Loucy (cell line): Measurements from ENCODE around the gene IMP3.

Experiments
- H2AFZ ChIP-seq: fragments of 200-600 bp; sonication (generic); 2 replicates; pipeline ENCODE4 v1.6.0; 2016; ENCODE audit warnings: antibody characterized with exemption, mild to moderate bottlenecking, low read length, moderate library complexity
- H3F3A ChIP-seq: fragments of 200-600 bp; 2 replicates; pipeline ENCODE4 v1.6.0; 2016; ENCODE audit warnings: antibody characterized with exemption, low read depth, mild to moderate bottlenecking
- H3K27me3 ChIP-seq: fragments of 200-600 bp; sonication (generic); 2 replicates; pipeline ENCODE4 v1.6.1; 2014; ENCODE audit warnings: low read length, mild to moderate bottlenecking; ENCODE audit not compliant: insufficient read depth, poor library complexity, severe bottlenecking
- H3K36me3 ChIP-seq: fragments of 200-600 bp; sonication (generic); 2 replicates; pipeline ENCODE4 v1.6.1; 2016; ENCODE audit warnings: low read length; ENCODE audit not compliant: insufficient read depth
- H3K4me1 ChIP-seq: fragments of 200-600 bp; sonication (generic); 2 replicates; pipeline ENCODE4 v1.5.1; 2014; ENCODE audit warnings: low read length, mild to moderate bottlenecking; ENCODE audit not compliant: insufficient read depth, poor library complexity, severe bottlenecking
- H3K4me2 ChIP-seq: fragments of 200-600 bp; sonication (generic); 2 replicates; pipeline ENCODE4 v1.6.0; 2014; ENCODE audit warnings: antibody characterized with exemption, low read length, low read depth, mild to moderate bottlenecking; ENCODE audit not compliant: poor library complexity, severe bottlenecking
- H3K4me3 ChIP-seq: fragments of 200-600 bp; sonication (generic); 2 replicates; pipeline ENCODE4 v1.5.1; 2014; ENCODE audit warnings: low read length, mild to moderate bottlenecking, mixed read lengths; ENCODE audit not compliant: poor library complexity, severe bottlenecking
- H3K79me2 ChIP-seq: fragments of 200-600 bp; sonication (generic); 2 replicates; pipeline ENCODE4 v1.6.1; 2014; ENCODE audit warnings: low read length; ENCODE audit not compliant: insufficient read depth
- H3K9ac ChIP-seq: fragments of 200-600 bp; sonication (generic); 2 replicates; pipeline ENCODE4 v1.6.0; 2014; ENCODE audit warnings: mild to moderate bottlenecking, low read depth, low read length, moderate library complexity; ENCODE audit not compliant: poor library complexity, severe bottlenecking
- H3K9me2 ChIP-seq: fragments of 200-600 bp; sonication (generic); replicated peaks from 2 replicates; pipeline ENCODE4 v1.6.1; 2016; ENCODE audit warnings: low read depth, low read length, mixed read lengths
- H3K9me3 ChIP-seq: fragments of 200-600 bp; sonication (generic); 2 replicates; pipeline ENCODE4 v1.6.1; 2014; ENCODE audit warnings: mild to moderate bottlenecking, antibody characterized with exemption, low read length, low read depth; ENCODE audit not compliant: insufficient read depth
- H4K20me1 ChIP-seq: fragments of 200-600 bp; sonication (generic); 2 replicates; pipeline ENCODE4 v1.6.0; 2014; ENCODE audit warnings: antibody characterized with exemption, low read length, mild to moderate bottlenecking; ENCODE audit not compliant: insufficient read depth, poor library complexity, severe bottlenecking
- EZH2phosphoT487 ChIP-seq: fragments of 200-600 bp; IDR thresholded peaks from 2 replicates; pipeline ENCODE4 v1.6.1; 2018; ENCODE audit warnings: antibody characterized with exemption, mild to moderate bottlenecking, moderate library complexity, borderline replicate concordance
- TF ChIP-seq, protein P1 (sequence below): fragments of 200-600 bp; sonication (generic); conservative IDR thresholded peaks from 2 replicates; pipeline ENCODE4 v1.5.1; 2014; ENCODE audit warnings: mild to moderate bottlenecking, antibody characterized with exemption, low read length

Gene IMP3

GRCh38 chr15:75676688-75677464, 36.9 kb upstream of the IMP3 start:
- TF ChIP-seq EZH2phosphoT487 = no peak
- TF ChIP-seq, protein P1, sequence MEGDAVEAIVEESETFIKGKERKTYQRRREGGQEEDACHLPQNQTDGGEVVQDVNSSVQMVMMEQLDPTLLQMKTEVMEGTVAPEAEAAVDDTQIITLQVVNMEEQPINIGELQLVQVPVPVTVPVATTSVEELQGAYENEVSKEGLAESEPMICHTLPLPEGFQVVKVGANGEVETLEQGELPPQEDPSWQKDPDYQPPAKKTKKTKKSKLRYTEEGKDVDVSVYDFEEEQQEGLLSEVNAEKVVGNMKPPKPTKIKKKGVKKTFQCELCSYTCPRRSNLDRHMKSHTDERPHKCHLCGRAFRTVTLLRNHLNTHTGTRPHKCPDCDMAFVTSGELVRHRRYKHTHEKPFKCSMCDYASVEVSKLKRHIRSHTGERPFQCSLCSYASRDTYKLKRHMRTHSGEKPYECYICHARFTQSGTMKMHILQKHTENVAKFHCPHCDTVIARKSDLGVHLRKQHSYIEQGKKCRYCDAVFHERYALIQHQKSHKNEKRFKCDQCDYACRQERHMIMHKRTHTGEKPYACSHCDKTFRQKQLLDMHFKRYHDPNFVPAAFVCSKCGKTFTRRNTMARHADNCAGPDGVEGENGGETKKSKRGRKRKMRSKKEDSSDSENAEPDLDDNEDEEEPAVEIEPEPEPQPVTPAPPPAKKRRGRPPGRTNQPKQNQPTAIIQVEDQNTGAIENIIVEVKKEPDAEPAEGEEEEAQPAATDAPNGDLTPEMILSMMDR = no peak
- Histone ChIP-seq H3K36me3 (no peaks in the 10 kb centered on the region), H3K4me2 (no peak overlapping the region), H3K79me2 (no peaks in the 10 kb centered on the region), H3F3A (no peaks in the 10 kb centered on the region), H3K9me2 (no peaks in the 10 kb centered on the region), H4K20me1 (no peaks in the 10 kb centered on the region), H3K4me3 (no peak overlapping the region), H3K9ac (no peak overlapping the region), H3K9me3 (no peaks in the 10 kb centered on the region), H2AFZ (no peak overlapping the region), H3K27me3 (no peaks in the 10 kb centered on the region), H3K4me1 (no peaks in the 10 kb centered on the region)

DNA sequence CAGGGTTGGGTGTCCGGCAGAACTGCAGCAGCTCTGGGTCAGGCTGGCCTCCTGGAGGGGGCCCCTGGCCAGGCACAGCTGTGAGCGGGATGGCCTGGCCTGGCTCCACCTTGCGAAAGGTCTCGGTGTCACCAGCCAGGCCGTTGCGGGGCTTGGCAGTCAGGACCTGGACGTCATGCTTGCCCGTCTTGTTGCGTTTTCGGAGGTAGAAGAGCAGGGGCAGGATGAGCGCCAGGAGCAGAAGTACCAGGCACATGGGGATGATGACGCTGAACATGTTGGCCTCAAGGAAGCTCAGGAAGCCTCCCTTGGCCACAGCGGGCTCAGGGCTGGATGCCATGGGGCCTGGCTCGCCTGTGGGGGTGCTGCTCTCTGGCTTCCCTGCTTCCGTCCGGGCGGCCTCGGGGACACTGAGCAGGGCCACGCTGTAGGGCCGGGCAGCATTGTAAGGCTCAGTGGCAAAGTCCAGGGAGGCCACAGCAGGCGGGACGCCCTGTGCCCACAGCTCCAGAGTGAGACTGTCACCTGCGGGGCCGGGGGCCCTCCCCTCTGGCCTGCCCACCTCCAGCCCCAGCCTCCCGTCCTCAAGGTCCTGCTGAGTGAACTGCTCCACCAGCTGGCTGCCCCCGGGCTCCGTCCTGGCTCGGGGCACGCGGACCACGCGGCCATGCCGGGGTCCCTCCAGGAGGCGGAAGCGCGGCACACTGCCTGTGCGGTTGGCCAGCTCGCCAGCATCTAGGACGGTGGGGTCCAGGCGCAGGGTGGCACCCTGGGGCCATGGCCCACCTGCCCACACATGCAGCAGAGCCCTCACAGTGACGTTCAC, 35.8 kb upstream of the IMP3 start:
- Histone ChIP-seq H3K4me3 (no peak overlapping the region), H3K9me3 (no peaks in the 10 kb centered on the region), H3K4me1 (no peaks in the 10 kb centered on the region), H2AFZ (no peak overlapping the region), H4K20me1 (no peaks in the 10 kb centered on the region), H3K4me2 (no peak overlapping the region), H3K79me2 (no peaks in the 10 kb centered on the region), H3F3A (no peaks in the 10 kb centered on the region), H3K36me3 (no peaks in the 10 kb centered on the region), H3K9ac (no peak overlapping the region), H3K9me2 (no peaks in the 10 kb centered on the region), H3K27me3 (no peaks in the 10 kb centered on the region)
- no peak for TF ChIP-seq EZH2phosphoT487
- TF ChIP-seq, protein P1 = no peak

DNA sequence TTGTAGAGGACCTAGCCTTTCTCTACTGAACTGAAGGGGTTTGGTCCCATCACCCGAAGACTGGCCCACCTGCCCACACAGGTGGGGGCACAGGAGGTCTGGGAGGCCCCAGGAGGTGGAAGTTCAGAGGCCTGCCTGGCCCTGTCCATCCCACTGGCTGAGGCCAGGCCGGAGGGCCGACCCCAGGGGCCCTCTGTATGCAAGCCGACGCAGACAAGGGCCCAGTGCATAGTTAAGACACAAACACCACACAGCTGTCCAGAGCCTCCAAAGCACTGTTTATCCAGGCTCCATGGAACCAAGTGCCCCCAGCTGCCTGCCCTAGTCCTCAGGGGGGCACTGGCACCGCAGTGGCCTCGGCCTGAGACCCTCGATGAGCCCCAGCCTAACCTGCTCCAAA, 34.3 kb upstream of the IMP3 start:
- Histone ChIP-seq H4K20me1 (no peaks in the 10 kb centered on the region), H3K9ac (no peak overlapping the region), H3K79me2 (no peaks in the 10 kb centered on the region), H3F3A (no peaks in the 10 kb centered on the region), H3K4me3 (no peak overlapping the region), H2AFZ (no peak overlapping the region), H3K9me2 (no peaks in the 10 kb centered on the region), H3K27me3 (no peaks in the 10 kb centered on the region), H3K4me2 (no peak overlapping the region), H3K4me1 (no peaks in the 10 kb centered on the region), H3K36me3 (no peaks in the 10 kb centered on the region), H3K9me3 (no peaks in the 10 kb centered on the region)
- TF ChIP-seq EZH2phosphoT487 = no peak
- TF ChIP-seq, protein P1 = no peak
